ENCODE results near the gene ZKSCAN5. TPM values are rescaled to one million over a fixed set of nuclear protein-coding genes. Genes with fewer than 3 reads are reported as not detected.

ZKSCAN5 gene
- total RNA-seq, 1 experiment from 2014 or later: 13.3 TPM

DNA sequence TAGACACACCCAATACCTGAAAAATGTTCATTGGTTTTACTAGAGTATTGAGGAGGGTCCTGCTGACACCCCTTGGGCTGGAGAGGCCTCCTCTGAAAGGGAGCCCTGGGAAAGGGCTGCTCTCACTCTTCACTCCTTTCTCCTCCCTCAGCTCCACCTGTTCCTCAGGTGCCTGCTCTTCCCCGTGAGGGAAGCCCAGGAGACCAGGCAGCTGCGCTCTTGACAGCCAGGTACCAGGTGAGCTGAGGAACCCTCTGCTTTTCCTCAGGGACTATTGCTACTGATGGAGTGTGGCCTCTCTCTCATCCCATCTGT lies 57.2 kb downstream of the ZKSCAN5 start:
- POLR2A ChIA-PET (ENCODE audit: low non-redundant PET): no interaction called here
- Histone ChIP-seq H3K9me3 (ENCODE audit: low read depth, low read length, poor library complexity, severe bottlenecking) (no peaks in the 10 kb centered on the region), H3K4me3 (ENCODE audit: low read depth, low read length, poor library complexity, severe bottlenecking) (no peak overlapping the region), H3K27me3 (replicated peaks; ENCODE audit: insufficient read depth, low read depth, low read length, poor library complexity) (no peaks in the 10 kb centered on the region), H3K27ac (ENCODE audit: low read depth, low read length, poor library complexity, severe bottlenecking) (no peak overlapping the region), H3K4me1 (ENCODE audit: insufficient read depth, low read length, poor library complexity, severe bottlenecking) (peaks cover 3% of the 10 kb centered on the region), H3K36me3 (ENCODE audit: insufficient read depth, low read length, poor library complexity, severe bottlenecking) (peaks cover 61% of the 10 kb centered on the region)
- BruUV-seq (replicated peaks): no TSS peak
- intact Hi-C loops (cut with micrococcal nuclease; ENCODE audit: unreplicated experiment): no loop called here
- TF ChIP-seq CTCF (conservative IDR thresholded peaks at IDR 0.05; ENCODE audit: low read depth, low read length) (no peak), EZH2 (IDR thresholded peaks at IDR 0.05; ENCODE audit: borderline replicate concordance, low read depth, low read length, poor library complexity, severe bottlenecking) (no peak)
- CTCF ChIA-PET: interaction anchor here (0.6 kb wide), 1 partner anchor 70 kb away, joined by 3 read pairs; no protein-coding TSS in a partner anchor
- no peak for DNase-seq (ENCODE audit: low spot score)

DNA sequence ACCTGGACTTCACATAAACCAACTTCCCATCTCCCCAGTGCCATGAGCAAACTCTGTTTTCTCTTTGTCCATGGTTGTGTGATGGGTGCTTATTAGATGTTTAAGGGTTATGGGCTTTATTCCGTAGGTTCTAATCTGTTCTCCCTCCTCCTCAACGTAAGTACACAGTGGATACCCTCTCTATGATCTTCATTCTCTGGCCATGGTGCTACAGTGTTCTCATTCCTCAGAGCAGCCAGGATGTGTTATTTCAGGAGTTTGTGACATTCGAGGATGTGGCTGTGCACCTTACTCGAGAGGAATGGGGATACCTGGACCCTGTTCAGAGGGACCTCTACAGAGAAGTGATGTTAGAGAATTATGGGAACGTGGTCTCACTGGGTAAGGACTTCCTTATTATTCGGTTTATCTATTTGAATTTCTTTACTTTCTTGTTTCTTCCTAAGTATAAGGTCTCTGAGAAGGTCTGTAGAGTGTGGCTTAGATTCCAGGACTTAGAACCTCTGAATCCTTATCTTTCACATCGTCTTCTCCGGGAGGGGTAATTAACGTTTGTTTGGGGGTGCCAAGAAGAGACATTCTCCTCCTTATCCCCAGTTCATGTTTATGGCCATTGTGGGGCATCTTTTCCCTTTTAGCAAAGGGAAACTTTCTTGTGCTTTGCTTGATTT lies 57.8 kb downstream of the ZKSCAN5 start:
- Histone ChIP-seq H3K4me3 (ENCODE audit: low read depth, low read length, poor library complexity, severe bottlenecking) (no peak overlapping the region), H3K27me3 (replicated peaks; ENCODE audit: insufficient read depth, low read depth, low read length, poor library complexity) (no peaks in the 10 kb centered on the region), H3K36me3 (ENCODE audit: insufficient read depth, low read length, poor library complexity, severe bottlenecking) (peaks cover 61% of the 10 kb centered on the region), H3K27ac (ENCODE audit: low read depth, low read length, poor library complexity, severe bottlenecking) (no peak overlapping the region), H3K4me1 (ENCODE audit: insufficient read depth, low read length, poor library complexity, severe bottlenecking) (no peaks in the 10 kb centered on the region), H3K9me3 (ENCODE audit: low read depth, low read length, poor library complexity, severe bottlenecking) (no peaks in the 10 kb centered on the region)
- BruUV-seq (replicated peaks): no TSS peak
- ChIA-PET CTCF (no interaction called here), POLR2A (ENCODE audit: low non-redundant PET) (no interaction called here)
- TF ChIP-seq CTCF (conservative IDR thresholded peaks at IDR 0.05; ENCODE audit: low read depth, low read length): no peak
- TF ChIP-seq EZH2 (IDR thresholded peaks at IDR 0.05; ENCODE audit: borderline replicate concordance, low read depth, low read length, poor library complexity, severe bottlenecking): no peak
- DNase-seq (ENCODE audit: low spot score): no peak
- intact Hi-C loops (cut with micrococcal nuclease; ENCODE audit: unreplicated experiment): no loop called here

DNA sequence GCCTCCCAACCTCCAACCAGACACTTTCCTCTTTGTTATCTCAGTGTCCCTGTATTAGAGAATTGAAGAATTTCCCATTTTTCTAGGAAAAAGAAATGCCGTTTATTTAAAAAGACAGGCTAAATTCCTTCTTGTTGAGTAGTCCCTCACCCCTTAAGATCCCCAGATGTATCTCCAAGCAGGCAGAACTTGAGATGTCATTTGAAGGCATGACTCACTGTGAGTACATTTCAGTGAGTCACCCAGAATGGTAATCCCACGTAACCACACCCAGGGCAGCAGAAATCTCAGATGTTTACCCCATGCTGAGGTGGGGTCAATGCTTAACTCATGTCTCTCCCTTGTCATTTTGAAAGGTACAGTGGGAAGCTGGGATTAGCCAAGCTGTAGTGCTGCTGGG lies 58.4 kb downstream of the ZKSCAN5 start:
- ChIA-PET POLR2A (ENCODE audit: low non-redundant PET) (no interaction called here), CTCF (no interaction called here)
- Histone ChIP-seq H3K27ac (ENCODE audit: low read depth, low read length, poor library complexity, severe bottlenecking) (no peak overlapping the region), H3K27me3 (replicated peaks; ENCODE audit: insufficient read depth, low read depth, low read length, poor library complexity) (no peaks in the 10 kb centered on the region), H3K4me1 (ENCODE audit: insufficient read depth, low read length, poor library complexity, severe bottlenecking) (no peaks in the 10 kb centered on the region), H3K9me3 (ENCODE audit: low read depth, low read length, poor library complexity, severe bottlenecking) (no peaks in the 10 kb centered on the region), H3K4me3 (ENCODE audit: low read depth, low read length, poor library complexity, severe bottlenecking) (no peak overlapping the region), H3K36me3 (ENCODE audit: insufficient read depth, low read length, poor library complexity, severe bottlenecking) (peaks cover 64% of the 10 kb centered on the region)
- intact Hi-C loops (cut with micrococcal nuclease; ENCODE audit: unreplicated experiment): no loop called here
- no TSS peak for BruUV-seq (replicated peaks)
- DNase-seq (ENCODE audit: low spot score): peak; percentile 74
- TF ChIP-seq CTCF (conservative IDR thresholded peaks at IDR 0.05; ENCODE audit: low read depth, low read length): no peak
- TF ChIP-seq EZH2 (IDR thresholded peaks at IDR 0.05; ENCODE audit: borderline replicate concordance, low read depth, low read length, poor library complexity, severe bottlenecking): no peak

Data from A673 (cell line).